ENCODE measurements around the gene LSM10.

GRCh38 chr1:36401602-36402503 lies 4.1 kb upstream of the LSM10 start:
- TF ChIP-seq CTCF (IDR thresholded peaks at IDR 0.05) (no peak), POLR2AphosphoS5 (IDR thresholded peaks at IDR 0.05; ENCODE audit: insufficient read depth in 1 of 2, low read depth in 1 of 2) (no peak)

All from vagina (tissue), 2 donors.